Measurements from ENCODE around the gene FNDC1. TPM values are rescaled to one million over a fixed set of nuclear protein-coding genes. Genes with fewer than 3 reads are reported as not detected.
"Not testable (repeated sequence)": the region's sequence is repeated elsewhere in the genome, so short reads cannot be mapped to it uniquely, and the experiment has no call there.

FNDC1 gene
- total RNA-seq, 1 experiment from 2014 or later: not detected

DNA sequence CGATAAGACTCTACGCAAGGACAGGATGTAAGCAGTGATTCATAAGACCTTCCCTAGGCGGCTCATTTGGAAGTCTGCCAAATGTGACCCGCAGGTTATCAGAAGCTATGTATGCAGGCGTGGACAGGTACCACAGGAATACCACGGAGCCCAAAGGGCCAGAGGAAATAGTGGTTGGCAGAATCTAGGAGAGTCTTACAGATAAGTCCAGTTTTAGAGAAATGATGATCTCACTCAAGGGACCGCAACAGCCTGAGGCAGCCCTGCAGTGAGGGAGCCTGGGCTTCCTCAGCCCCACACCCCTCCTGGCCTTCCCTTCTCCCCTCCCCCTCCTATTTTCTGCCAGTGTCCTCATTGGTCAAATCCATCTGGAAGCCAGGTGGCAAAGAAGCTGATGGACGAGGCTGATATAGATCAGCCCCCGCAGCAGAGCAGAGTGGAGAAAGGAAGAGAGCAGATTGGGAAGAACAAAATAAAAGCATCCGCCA lies 110.6 kb downstream of the FNDC1 start:
- in situ Hi-C loops (cut with HindIII; ENCODE audit: low pct_unique_long_range_greater_than_20kb, low sequenced_read_pairs): no loop called here
- no peak for DNase-seq (ENCODE audit: low read depth)

DNA sequence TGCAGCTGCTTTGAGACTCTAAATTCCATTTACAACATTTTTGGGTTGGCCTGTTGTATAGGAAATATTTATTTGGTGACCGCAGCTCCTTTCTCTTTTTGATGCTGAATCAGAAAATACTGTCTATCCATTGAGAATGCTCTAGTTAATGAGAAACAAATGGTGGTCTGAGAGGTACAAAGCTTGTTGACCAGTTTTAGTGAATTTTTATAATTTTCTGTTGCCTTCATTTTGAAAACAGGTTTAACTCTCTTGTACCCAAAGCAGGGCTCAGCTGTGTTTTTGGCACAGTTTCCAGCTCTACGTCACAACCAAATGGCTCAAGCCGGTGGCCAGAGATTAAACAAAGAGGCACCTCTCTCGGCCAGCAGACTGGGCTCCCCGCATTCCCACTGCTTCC lies 113.2 kb downstream of the FNDC1 start:
- in situ Hi-C loops (cut with HindIII; ENCODE audit: low pct_unique_long_range_greater_than_20kb, low sequenced_read_pairs): no loop called here
- no peak for DNase-seq (ENCODE audit: low read depth)

DNA sequence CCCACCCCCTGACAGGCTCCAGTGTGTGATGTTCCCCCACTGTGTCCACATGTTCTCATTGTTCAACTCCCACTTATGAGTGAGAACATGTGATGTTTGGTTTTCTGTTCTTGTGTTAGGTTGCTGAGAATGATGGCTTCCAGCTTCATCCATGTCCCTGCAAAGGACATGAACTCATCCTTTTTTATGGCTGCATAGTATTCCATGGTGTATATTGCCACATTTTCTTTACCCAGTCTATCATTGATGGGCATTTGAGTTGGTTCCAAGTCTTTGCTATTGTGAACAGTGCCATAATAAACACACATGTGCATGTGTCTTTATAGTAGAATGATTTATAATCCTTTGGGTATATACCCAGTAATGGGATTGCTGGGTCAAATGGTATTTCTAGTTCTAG lies 115.5 kb downstream of the FNDC1 start:
- in situ Hi-C loops (cut with HindIII; ENCODE audit: low pct_unique_long_range_greater_than_20kb, low sequenced_read_pairs): not testable (repeated sequence)

DNA sequence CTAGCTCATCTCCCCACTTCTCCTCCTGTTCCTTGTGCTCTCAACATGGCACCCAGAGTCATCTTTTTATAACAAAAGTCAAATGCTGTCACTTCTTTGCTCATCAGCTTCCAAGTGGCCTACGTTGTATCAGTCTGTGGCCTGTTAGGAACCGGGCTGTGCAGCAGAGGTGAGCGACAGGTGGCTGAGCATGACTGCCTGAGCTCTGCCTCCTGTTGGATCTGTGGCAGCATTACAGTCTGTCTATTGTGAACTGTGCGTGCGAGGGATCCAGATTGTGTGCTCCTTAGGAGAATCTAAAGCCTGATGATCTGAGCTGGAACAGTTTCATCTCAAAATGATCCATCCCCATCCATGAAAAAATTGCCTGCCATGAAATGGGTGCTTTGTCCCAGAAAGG lies 129.6 kb downstream of the FNDC1 start:
- in situ Hi-C loops (cut with HindIII; ENCODE audit: low pct_unique_long_range_greater_than_20kb, low sequenced_read_pairs): no loop called here
- DNase-seq (ENCODE audit: low read depth): no peak

More for the DNA sequence above, 115.5 kb downstream of the FNDC1 start:
- not testable (repeated sequence) for DNase-seq (ENCODE audit: low read depth)

DNA sequence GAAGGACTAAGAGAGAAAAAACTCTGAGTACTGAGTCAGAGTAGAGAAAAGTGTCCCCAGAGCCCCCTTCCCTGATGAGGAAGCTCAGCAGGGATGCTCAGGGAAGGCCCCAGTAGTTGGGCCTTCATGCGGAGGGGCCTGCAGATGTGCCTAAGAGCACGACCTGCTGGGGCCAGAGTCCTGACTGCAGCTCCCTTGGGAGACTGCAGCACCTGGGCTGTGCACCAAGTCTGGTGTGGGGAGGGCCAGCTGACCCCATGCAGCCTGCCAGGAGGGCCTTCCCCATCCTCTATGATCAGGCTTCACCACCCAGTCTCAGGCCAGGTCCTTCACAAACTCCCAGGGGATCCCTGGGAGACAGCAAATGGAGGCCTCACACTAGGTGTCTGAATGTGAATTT lies 130.4 kb downstream of the FNDC1 start:
- in situ Hi-C loops (cut with HindIII; ENCODE audit: low pct_unique_long_range_greater_than_20kb, low sequenced_read_pairs): no loop called here
- DNase-seq (ENCODE audit: low read depth): no peak

DNA sequence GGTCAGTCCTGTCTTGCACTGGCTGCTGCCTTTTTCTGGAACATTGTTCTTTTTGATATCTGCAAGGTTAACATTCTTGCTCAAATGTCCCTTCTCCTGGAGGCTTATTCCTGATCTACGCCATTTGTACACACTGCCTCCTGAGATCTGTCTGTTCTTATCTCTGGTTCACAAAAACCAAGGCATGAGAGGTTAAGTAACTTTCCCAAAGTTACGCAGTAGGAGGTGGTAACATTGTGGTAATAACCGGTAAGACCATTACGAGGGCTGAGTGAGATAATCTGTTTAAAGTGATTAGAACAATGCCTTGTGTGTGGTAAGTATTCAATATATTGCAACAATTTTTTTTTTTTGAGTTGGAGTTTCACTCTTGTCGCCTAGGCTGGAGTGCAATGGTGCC lies 132.1 kb downstream of the FNDC1 start:
- in situ Hi-C loops (cut with HindIII; ENCODE audit: low pct_unique_long_range_greater_than_20kb, low sequenced_read_pairs): no loop called here
- no peak for DNase-seq (ENCODE audit: low read depth)

DNA sequence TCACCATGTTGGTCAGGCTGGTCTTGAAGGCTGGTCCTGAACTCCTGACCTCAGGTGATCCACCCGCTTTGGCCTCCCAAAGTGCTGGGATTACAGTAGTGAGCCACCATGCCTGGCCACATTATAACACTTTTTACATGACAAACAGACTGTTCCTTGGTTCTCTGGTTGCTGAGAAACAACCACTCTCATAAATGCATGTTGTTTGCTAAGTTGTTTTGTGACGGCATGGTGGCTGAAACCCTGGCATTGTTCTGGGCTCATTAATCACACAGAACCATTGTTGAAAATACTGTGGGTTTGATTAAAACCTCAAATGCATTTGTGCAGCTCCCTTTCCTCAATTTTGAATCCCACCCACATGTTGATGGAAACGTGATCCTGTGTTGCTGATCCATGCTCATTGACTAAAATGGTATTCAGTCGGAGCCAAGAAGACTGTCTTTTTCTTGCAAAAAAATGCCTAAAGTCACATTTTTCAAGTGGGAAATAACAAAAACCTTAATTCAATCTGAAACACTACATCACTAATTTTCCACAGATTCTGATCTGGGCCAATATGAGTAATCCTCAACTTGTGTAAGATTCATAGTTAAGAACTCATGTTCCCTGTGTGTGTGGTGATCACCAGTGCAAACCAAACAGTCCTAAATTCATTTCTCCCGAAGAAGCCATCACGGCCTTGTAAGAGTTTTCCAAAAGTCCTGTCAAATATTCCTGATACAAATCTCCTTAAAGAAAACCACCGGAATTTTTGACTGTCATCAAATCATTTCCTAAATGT lies 132.8 kb downstream of the FNDC1 start:
- no peak for DNase-seq (ENCODE audit: low read depth)
- in situ Hi-C loops (cut with HindIII; ENCODE audit: low pct_unique_long_range_greater_than_20kb, low sequenced_read_pairs): no loop called here

DNA sequence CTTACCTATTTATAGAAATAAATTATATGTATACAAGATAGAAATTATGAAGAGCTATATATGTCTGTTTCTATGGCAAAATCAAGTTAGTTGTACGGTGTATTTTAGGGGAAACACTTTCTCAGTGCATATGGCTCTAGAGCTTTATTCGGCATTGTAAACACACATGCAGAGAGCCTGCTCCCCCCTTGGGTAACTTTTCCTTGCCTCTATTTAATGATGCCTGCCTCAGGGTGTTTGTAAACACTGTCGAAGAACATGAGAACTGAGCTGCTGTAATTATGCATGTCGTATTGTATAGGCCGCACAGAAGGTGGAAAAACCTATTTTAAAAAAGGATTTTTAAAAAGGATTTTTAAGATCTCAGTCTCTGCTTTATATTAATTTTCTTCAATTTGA lies 133.4 kb downstream of the FNDC1 start:
- in situ Hi-C loops (cut with HindIII; ENCODE audit: low pct_unique_long_range_greater_than_20kb, low sequenced_read_pairs): no loop called here
- DNase-seq (ENCODE audit: low read depth): no peak

DNA sequence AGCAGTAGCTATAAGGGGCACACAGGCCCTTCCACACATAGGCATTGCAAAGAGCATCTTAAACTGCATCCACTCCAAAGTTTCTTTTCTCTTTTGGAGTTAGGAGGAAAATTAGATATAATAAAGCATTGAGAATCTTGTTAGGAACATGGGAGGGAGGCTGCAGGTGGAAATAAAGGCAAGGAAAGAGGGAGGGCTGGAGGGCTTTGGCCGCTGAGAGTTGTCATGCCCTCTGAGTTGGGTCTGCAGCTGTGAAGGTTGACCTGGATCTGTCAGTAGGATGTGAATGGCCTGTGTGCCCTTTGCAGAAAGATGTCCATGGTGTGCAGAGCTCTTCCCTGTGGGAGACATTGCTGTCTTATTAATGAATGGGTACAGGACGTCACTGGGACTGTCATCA lies 134.0 kb downstream of the FNDC1 start:
- in situ Hi-C loops (cut with HindIII; ENCODE audit: low pct_unique_long_range_greater_than_20kb, low sequenced_read_pairs): no loop called here
- no peak for DNase-seq (ENCODE audit: low read depth)

DNA sequence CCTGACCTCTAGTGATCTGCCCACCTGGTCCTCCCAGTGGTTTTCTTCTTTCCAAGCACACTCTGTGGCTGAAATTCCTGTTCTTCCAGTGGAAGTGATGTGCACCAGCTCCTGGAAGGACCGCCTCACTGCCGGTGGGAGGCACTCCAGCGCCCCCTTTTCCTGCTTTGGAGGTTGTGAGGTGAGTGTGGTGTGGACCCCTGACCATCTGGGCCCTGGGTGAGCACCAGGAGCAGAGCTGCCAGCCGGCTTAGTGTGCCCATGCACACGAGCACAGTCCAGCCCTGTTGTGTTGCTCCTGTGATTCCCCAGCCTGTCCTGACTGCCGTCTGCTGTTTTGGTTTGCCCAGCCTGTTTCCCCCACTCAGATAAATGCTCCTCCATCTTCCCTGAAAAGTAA lies 134.6 kb downstream of the FNDC1 start:
- in situ Hi-C loops (cut with HindIII; ENCODE audit: low pct_unique_long_range_greater_than_20kb, low sequenced_read_pairs): no loop called here
- no peak for DNase-seq (ENCODE audit: low read depth)

DNA sequence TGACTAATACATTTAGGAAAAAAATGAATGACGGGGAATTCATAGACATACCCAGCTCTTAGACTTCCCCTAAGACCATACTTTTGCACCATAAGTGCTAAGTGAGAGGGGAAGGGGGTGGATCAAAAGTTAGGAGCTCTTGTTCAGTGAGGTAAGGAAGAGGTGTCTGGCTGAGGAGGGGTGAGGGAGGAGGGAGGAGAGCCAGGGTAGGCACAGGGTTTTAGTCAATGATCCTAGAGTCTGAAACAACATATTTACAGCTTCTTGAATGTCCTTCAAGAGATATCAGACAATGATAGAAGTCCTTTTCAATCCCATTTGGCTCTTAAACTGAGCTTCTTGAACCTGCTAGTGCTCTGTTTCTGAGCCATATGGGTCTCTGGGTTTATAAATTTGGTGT lies 135.4 kb downstream of the FNDC1 start:
- in situ Hi-C loops (cut with HindIII; ENCODE audit: low pct_unique_long_range_greater_than_20kb, low sequenced_read_pairs): no loop called here

DNA sequence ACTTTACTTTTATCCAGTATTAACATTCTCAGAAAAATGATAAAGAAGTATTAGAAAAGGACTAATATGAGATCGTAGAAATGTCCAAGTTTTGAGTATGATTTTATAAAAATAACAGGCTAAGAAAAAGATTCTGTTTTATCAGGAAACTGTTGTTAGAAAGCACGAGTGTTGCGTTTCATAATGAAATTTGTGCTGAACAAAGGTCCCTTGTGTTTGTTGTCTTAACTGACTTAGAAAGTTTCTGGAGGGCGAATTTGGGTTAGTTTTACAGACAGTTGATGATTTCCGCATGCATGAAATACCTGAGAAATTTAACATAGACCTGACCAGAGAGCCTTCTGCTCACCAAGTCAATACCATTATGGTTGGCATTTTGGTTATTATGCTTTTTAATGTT lies 136.0 kb downstream of the FNDC1 start:
- DNase-seq (ENCODE audit: low read depth): no peak
- in situ Hi-C loops (cut with HindIII; ENCODE audit: low pct_unique_long_range_greater_than_20kb, low sequenced_read_pairs): no loop called here

More for the DNA sequence above, 135.4 kb downstream of the FNDC1 start:
- DNase-seq (ENCODE audit: low read depth): no peak

DNA sequence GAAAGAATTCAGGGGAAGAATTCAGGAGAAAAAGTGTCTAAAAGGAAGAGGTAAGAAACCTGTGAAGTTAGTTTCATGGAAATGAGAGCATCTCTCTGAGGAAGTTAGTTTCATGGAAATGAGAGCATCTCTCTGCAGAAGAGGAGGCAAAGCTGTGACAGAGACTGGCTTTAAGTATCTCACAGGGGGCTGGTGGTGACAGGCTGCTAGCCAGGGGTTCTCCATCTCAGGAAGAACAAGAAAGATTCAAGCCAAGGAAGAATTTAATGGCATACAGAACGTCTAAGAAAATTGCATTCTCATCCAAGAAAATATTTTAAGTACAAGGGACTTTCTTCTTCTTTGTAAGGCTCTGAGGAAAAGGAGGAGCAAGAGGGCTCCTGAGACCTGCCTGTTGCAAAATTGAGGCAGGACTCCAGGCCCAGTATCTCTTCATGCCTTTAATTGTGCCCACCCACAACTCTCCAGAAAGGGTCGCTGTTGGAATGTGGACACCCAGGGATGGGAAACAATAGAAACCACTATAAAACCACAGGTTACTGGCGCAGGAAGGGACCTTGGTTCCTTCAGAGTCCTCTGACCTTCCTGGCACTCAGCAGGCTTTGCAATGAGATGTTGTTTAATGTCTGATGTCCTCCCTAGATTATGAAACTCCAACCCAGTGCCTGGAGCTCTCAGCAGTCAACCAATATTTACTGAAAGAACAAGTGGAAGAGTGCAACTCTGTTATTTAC lies 136.8 kb downstream of the FNDC1 start:
- in situ Hi-C loops (cut with HindIII; ENCODE audit: low pct_unique_long_range_greater_than_20kb, low sequenced_read_pairs): no loop called here
- DNase-seq (ENCODE audit: low read depth): no peak

DNA sequence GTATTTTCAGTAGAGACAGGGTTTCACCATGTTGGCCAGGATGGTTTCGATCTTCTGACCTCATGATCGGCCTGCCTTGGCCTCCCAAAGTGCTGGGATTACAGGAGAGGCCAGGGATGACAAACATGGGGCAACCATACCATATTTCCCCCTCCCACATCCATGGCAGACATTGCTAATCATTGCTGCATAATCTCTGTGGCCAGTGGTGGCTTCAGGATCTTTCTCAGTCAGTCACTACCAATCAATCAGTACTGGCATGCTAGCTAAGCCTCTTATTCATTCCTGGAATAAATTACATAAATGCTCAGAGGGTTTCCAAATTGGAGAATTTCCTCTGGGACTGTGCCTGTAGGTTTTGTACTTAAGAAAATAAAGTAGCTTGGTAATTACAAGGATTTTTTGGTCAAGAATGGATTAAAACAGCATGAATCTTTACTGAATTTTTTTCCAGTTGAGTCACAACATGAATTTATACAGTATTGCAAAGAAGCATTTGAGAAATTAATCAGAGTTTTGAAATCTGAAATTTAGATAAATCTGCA lies 138.1 kb downstream of the FNDC1 start:
- no peak for DNase-seq (ENCODE audit: low read depth)
- in situ Hi-C loops (cut with HindIII; ENCODE audit: low pct_unique_long_range_greater_than_20kb, low sequenced_read_pairs): no loop called here

DNA sequence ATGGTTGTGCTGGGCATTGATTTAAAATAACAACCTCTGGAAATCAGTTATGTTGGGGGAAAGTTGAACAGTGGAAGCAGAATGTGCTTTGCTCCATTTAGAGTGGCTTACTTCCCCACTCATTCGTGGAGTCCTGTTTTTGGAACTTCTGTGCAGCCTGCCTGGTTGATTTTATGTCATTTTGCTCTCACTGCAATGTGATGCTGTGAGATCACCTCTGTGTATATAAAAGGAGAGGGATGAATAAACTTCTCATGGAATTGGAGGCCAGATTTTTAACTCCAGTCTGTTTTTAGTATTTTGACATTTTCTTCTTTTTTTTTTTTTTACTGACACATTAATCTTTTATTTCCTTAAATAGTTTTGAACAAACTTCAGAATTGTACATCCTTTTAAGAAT lies 139.0 kb downstream of the FNDC1 start:
- no peak for DNase-seq (ENCODE audit: low read depth)
- in situ Hi-C loops (cut with HindIII; ENCODE audit: low pct_unique_long_range_greater_than_20kb, low sequenced_read_pairs): no loop called here

DNA sequence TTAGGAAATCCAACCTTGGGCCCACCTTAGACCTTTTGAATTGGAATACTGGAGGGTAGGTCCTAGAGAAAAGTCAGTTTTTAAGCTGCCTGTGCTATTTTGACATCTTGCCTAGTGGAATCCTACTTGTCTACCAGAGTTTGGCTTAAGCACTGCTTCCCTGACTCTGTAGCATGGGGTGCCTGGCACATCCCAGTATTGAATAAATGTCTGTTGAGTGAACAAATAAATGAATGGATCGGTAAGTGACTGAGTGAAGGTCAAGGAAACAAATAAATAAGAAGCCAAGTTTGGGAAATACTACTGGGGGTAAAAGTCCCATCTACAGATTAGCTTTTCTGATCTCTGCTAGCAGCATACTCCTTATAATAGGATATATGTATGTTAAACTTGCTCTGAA lies 140.5 kb downstream of the FNDC1 start:
- in situ Hi-C loops (cut with HindIII; ENCODE audit: low pct_unique_long_range_greater_than_20kb, low sequenced_read_pairs): no loop called here
- DNase-seq (ENCODE audit: low read depth): no peak

DNA sequence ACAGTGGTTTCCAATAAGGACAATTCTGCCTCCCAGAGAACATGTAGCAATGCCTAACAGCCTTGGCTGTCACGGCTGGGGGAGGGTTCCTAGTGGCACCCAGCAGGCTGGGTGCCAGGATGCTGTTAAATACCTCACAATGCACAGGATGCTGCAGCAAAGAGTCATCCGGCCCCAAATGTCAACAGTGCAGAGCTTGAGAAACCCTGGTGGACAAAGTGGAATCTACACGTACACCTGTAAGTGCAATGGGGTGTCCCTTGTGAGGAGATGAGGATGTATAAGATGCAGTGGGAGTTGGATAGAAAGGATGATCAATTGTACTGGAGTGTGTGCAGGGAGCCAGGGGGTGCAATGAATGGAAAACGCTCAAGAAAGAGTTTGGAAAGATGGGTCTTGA lies 142.4 kb downstream of the FNDC1 start:
- in situ Hi-C loops (cut with HindIII; ENCODE audit: low pct_unique_long_range_greater_than_20kb, low sequenced_read_pairs): no loop called here
- DNase-seq (ENCODE audit: low read depth): no peak

DNA sequence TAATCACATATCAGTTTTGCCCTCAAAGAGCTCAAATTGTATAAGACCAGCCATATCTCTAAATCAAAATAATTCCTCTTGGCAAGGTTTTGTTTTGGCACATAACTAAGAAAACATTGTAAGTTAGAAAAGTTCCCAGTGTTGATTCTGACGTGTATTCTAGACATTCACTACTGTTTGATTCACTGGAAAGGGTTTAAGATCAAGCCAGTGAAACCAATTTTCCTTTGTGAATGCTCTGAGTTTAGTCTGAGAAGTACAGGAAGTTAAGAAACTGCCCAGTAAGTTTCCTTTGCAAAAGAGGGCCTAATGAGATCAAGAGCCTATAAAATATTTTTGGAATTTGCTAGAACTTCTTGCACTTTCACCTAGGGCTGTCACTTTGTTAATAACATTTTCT lies 143.0 kb downstream of the FNDC1 start:
- in situ Hi-C loops (cut with HindIII; ENCODE audit: low pct_unique_long_range_greater_than_20kb, low sequenced_read_pairs): no loop called here
- DNase-seq (ENCODE audit: low read depth): no peak

DNA sequence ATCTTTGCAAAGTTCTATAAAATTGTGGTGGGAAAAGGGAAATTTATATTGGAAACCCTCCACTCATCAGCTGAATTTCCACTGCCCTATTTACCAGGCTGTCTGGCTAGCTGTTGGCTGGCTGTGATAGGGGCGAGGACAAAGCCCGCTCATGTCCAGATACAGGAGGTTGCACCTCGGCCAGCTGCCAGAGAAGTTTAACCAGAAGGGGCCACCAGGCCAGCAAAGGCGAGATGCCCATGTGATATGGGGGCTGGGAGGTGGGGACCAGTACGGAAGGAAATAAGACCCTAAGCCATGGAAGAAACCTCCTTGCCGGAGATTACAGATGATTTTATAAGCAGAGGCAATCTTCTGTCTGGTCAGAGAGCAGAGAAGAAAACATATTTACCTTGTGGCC lies 143.8 kb downstream of the FNDC1 start:
- no peak for DNase-seq (ENCODE audit: low read depth)
- in situ Hi-C loops (cut with HindIII; ENCODE audit: low pct_unique_long_range_greater_than_20kb, low sequenced_read_pairs): no loop called here

All from Caki2 (cell line).